NK-92 (cell line): ENCODE measurements around the gene PCED1B.

Experiments used
- DNase-seq: peaks from one replicate; lab custom pipeline; 2025; ENCODE audit not compliant: unreplicated experiment; lab: John Stamatoyannopoulos, UW

PCED1B gene

GRCh38 chr12:47067176-47067575, 12.2 kb upstream of the PCED1B start:
- no peak for DNase-seq

- no peak for DNase-seq
Observed at GRCh38 chr12:47067771-47068431, 11.5 kb upstream of the PCED1B start.

GRCh38 chr12:47068539-47068938, 10.9 kb upstream of the PCED1B start:
- DNase-seq = no peak

- DNase-seq = no peak
Observed at GRCh38 chr12:47070310-47070709, 9.1 kb upstream of the PCED1B start.

- DNase-seq = no peak
Observed at GRCh38 chr12:47071241-47071852, 8.1 kb upstream of the PCED1B start.

- no peak for DNase-seq
Observed at GRCh38 chr12:47073951-47074350, 5.5 kb upstream of the PCED1B start.

- DNase-seq = no peak
Observed at GRCh38 chr12:47074757-47075156, 4.7 kb upstream of the PCED1B start.

- no peak for DNase-seq
Observed at GRCh38 chr12:47075192-47076084, 4.0 kb upstream of the PCED1B start.

- no peak for DNase-seq
Observed at GRCh38 chr12:47077206-47078085, 2.0 kb upstream of the PCED1B start.

- DNase-seq = no peak
Observed at GRCh38 chr12:47078086-47078395, 1.4 kb upstream of the PCED1B start.

GRCh38 chr12:47078733-47079467, 521 bp upstream of the PCED1B start:
- no peak for DNase-seq

GRCh38 chr12:47079981-47080724, 732 bp downstream of the PCED1B start:
- DNase-seq = no peak

- DNase-seq = no peak
Observed at GRCh38 chr12:47080725-47081502, 1.5 kb downstream of the PCED1B start.

GRCh38 chr12:47082283-47082682, 2.9 kb downstream of the PCED1B start:
- DNase-seq = no peak

- DNase-seq = no peak
Observed at GRCh38 chr12:47082796-47083621, 3.6 kb downstream of the PCED1B start.

- DNase-seq = no peak
Observed at GRCh38 chr12:47084172-47084571, 4.8 kb downstream of the PCED1B start.

- no peak for DNase-seq
Observed at GRCh38 chr12:47085815-47086252, 6.4 kb downstream of the PCED1B start.

- DNase-seq = no peak
Observed at GRCh38 chr12:47087088-47087688, 7.8 kb downstream of the PCED1B start.
